OCI-LY7 (cell line): ENCODE measurements around the gene KRT81.

ENCODE experiments used
- CTCF ChIP-seq: fragments of 200-600 bp; sonication (generic); conservative IDR thresholded peaks from 2 replicates; pipeline ENCODE4 v1.5.1; 2014; ENCODE audit warnings: mild to moderate bottlenecking, antibody characterized with exemption, low read length, moderate library complexity, mixed read lengths
- EZH2phosphoT487 ChIP-seq: fragments of 200-600 bp; sonication (generic); IDR thresholded peaks from 2 replicates; pipeline ENCODE4 v1.6.1; 2018; ENCODE audit warnings: low read depth, borderline replicate concordance, mild to moderate bottlenecking, mixed run types, antibody characterized with exemption, low read length, moderate library complexity, mixed read lengths

GRCh38 chr12:52244615-52244994, 46.7 kb downstream of the KRT81 start:
- TF ChIP-seq CTCF (no peak), EZH2phosphoT487 (no peak)
